Astrocyte (in vitro differentiated cells and primary cell): ENCODE results near the gene SH3PXD2B.

Experiments
- CTCF ChIP-seq: IDR thresholded peaks from 2 replicates; pipeline ENCODE4 v1.5.1; 2011; ENCODE audit warnings: low read depth, mild to moderate bottlenecking, inconsistent platforms, low read length, moderate library complexity; ENCODE audit not compliant: insufficient read depth
- EZH2 ChIP-seq: IDR thresholded peaks from 2 replicates; pipeline ENCODE4 v1.6.1; 2012; ENCODE audit warnings: mild to moderate bottlenecking, low read length, inconsistent platforms; ENCODE audit not compliant: insufficient read depth

GRCh38 chr5:172284611-172284980, 169.7 kb downstream of the SH3PXD2B start:
- no peak for TF ChIP-seq CTCF
- TF ChIP-seq EZH2 = no peak
